HG03520 (cell line): ENCODE data around the gene OGN.

Source experiments
- ATAC-seq: cut with Tn5 transposase; IDR thresholded peaks from one replicate; pipeline ENCODE4 v1.9.1; 2021; ENCODE audit warnings: mild to moderate bottlenecking, moderate library complexity; ENCODE audit not compliant: unreplicated experiment

The OGN gene

DNA sequence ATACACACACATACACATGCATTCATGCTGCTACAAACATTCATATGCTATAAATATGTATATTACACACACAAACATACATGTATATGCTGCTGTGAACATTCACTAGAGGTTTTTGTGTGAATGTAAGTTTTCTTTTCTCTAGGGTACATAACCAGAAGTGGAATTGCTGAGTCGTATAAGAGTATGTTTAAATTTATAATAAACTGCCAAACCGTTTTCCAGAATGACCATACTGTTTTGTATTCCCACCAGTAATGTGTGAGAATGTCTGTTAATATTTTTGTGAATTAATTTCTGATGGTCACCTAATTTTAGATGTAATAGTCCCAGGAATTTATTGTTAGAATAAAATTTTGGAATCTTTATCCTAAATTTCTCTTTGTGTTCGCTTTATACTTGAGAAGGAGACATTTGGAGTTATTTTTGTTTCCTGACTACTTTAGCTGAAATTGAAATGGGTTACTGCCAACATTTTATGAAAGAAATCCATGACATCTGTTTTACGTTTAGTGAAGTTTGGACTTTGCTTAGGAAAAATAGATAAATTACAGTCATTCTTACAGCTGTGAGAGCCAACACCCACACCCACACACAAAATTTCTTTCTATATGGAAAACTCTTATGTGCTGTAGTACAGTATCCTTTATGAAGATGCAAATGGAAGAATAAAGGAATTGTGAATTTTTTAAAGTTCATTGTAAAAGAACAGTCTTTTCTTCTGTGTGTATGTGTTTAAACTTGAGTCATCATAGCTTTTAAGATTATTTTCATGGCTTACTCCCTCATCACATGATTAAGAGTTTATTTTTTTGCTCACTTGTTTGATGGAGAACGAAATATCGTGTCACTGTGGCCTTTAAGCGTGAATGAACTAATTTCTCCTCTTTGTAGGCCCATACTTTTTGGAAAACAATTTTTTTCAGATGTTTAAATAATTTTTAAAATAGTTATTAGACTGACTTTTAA lies 54.3 kb downstream of the OGN start:
- no peak for ATAC-seq

DNA sequence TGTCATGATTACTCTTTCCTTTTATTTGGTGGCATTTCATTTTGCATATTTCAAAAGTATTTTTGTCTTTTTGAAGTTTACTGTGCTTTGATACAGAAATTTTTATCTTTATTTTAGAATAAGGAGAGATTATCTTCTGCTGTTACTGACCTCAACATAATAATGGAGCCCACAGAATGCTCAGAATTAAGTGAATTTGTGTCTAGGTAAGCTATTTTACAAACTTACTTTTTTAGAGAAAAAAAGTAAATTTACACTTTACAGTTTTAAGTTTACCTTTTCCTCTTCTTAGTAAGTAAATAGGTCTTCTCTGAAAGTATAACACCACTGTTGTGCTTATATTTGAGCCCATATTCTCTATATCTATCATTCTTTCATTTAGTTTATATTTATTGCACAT lies 58.8 kb downstream of the OGN start:
- ATAC-seq: no peak

DNA sequence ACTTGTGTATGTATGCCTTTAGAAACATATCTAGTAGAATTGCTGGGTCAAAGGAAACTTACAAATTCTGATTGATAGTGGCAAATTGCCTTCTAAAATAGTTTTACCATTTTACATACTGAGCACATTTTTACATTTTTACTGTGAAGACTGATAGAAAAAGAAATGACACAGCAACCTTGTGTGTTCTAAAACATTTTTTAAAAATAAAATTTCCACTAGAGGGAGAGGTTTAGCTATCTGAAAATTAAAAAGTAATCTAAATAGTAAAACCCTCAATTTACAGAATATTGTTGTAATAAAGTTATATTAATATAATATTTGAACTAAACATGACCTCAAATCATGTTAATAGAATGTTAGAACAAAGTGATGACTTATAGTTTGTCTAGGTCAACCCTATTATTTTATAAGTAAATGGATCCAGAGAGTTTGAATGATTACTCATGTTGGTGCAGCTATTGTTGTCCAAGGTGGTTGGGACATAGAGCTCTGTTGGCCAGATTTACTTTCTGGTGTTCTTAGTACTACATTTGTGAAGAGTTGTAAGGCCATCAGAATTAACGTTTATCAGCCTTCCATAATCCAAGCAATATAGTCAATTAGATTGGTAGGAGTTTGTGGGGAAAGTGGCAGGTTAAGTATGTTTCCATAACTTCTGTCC lies 61.4 kb downstream of the OGN start:
- ATAC-seq: no peak

DNA sequence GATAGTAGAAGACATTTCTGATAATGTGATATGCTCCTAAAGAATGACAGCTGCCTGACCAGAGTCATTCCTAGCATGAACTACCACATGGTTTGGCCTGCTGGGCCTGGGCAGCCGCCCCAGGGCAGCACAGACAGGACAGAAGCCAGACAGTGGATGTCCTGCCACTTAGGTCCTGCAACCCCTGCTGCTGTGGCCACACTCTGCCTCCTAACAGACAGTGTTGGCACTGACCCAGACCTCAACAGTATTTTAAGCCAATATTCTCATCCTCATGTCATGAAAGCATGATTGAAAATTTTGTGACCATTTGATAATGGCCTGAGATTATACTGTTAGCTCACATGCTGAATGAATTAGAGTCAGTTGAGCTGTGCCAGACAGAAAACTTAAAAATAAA lies 62.8 kb downstream of the OGN start:
- ATAC-seq: no peak

DNA sequence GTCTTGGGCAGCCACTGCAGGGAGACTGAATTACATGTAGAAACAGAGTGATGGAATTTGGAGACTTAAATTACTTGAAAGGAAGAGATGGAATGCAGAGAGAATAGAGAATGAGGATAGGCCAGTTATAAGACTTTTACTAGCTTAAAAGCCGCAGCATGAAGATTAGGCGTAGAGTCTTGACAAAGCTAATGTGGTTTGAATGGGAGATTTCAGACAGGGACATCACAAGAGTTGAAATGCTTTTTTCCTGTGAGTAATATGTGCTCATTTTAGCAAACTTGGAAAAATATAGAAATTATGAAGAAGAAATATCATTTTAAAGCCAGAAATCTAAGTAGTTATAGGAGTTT lies 71.1 kb downstream of the OGN start:
- no peak for ATAC-seq
